DMS153 (cell line): ENCODE measurements around the gene SNTG2.

Experiments
- DNase-seq: peaks from one replicate; lab custom pipeline; 2025; lab: John Stamatoyannopoulos, UW

Gene SNTG2

DNA sequence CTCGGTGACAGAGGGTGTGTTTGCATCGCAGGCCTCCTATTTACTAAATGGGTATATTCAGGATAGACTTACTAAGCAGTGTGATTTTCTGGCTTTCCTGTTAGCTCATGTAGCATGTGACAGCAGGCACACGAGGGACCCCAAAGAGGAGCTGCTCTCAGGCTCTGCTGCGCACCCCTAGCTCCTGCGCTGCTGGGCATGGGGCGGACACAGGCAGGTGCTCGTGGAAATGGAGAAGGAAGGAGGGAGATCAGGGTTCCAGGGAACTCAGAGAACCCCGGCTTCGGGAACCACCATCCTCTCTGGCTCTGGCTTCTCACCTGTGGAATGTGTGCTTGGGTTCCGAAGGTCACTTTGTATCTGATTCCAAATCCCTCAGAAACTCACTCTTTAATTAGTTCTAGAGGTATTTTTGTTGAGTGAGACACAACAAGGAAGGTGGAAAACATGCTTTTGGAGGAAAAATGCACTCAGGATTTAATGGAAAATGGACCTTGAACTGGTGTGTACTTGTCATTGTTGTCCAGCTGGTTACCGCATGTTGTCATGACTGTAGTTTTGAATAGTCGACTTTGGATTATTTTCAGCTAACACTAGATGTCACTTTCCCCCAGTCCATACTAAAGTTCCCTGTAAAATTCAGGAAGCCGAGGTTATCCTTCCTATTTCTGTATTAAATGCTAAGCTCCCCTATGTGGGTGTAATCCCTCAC lies 3.5 kb downstream of the SNTG2 start:
- peak; percentile 57 for DNase-seq

DNA sequence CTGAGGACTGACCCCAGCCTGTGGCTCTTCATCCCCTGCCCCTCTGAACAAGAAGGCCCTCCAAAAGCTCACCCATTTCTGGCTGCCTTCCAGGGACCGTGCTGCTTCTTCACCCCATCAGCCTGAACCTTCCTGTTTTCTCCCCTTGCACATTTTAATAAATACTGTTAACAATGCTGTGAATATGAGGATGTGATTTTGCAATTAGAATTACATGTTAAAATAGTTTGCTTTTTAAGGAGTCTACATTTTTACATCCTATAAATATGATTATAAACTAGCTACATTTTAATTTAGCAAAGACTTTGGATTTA lies 4.0 kb downstream of the SNTG2 start:
- no peak for DNase-seq

DNA sequence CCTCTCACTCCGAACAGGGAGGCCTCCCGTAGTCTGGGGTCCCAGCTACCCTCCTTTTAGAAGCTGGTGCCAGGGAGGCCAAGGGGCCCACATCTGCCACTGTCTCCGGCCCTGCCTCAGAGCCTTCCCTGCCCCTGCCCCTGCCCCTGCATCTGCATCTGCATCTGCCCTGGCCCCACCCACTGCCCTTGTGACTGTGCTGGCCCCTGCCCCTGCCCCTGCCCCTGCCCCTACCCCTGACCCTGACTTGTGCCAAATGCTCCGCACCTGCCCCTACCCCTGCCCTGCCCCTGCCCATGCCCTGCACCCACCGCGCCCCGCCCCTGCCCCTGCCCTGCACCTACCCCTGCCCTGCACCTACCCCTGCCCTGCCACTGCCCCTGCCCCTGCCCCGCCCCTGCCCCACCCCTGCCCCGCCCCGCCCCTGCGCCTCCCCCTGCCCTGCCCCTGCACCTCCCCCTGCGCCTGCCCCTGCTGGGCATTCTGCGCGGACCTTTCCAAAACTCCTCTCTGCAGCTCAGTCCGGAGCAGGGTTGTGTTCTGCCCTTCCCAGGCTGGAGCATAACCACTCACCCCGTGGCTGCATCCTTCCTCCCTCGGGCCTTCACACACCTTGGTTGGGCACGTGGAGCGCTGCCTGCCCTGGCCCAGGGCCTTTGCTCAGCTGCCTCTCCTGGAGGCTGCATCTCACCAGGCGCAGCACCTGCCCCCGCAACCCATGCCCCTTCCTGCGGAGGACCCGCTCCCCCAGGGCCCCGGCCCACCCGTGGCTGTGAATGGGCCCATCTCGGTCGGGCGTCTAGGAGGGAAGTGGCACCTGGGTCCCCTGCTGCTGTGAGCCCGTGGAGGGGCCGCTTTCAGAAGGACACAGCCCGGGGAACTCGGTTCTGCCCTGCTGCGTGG lies 5.4 kb downstream of the SNTG2 start:
- DNase-seq = no peak

DNA sequence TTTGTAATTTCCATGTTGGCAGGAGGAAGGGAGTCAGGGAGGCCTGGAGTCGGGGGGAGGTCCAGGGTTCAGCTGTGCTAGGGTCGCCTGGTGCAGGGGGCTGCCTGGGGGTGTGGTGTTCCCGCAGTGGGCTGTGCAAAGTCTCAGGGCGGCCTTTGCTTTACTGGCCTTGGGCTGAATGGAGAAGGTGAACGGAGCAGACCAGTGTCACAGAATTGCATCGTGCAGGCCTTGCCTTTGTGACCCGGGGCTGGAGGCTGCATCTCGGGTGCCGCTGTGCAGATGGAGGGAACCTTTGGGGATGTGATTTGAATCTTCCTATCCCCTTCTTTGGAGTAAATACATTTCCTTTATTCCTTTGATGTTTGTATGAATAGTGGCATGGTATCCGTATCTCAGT lies 8.8 kb downstream of the SNTG2 start:
- no peak for DNase-seq

DNA sequence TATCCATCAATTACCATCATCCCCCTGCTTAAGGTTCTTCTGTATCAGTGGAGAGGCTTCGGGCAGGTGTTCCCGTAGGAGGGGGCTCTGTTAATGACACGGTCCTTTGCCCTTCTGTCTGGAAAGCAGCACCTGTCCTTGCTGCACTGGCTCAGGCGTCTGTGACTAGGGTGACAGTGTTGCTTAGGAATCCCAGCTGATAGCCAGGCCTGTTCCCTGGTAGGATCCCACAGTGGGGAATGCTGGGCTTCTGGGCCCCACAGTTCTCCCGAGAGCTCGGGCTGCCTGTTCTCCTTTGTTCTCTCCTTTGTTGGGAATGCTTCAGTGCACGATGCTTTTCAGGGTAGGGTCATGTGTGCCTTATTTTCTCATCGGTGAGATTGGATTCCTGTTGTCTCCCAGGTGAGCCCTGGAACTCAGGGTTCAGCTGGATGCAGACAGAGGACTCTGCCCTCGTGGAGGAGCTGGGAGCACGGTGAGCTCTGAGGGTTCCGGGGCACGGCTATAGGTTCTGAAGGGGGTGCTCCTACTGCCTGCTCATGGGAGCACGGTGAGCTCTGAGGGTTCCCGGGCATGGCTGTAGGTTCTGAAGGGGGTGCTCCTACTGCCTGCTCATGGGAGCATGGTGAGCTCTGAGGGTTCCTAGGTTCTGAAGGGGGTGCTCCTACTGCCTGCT lies 9.6 kb downstream of the SNTG2 start:
- DNase-seq = no peak

DNA sequence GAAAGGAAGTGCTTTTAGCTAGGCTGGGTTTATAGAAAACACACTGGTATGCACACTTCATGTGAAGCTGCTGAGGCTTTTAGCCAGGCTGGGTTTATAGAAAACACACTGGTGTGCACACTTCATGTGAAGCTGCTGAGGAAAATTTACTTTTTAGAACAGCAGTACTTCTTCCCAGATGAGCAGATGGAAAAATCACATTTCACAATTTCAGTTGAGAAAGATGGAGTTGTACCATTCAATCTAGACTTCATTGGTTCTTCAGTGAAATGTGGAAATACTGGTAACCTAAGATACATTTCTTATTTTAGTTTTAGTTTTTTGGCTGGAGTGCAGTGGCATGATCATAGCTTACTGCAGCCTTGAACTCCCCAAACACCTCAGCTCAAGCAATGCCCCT lies 11.1 kb downstream of the SNTG2 start:
- no peak for DNase-seq

DNA sequence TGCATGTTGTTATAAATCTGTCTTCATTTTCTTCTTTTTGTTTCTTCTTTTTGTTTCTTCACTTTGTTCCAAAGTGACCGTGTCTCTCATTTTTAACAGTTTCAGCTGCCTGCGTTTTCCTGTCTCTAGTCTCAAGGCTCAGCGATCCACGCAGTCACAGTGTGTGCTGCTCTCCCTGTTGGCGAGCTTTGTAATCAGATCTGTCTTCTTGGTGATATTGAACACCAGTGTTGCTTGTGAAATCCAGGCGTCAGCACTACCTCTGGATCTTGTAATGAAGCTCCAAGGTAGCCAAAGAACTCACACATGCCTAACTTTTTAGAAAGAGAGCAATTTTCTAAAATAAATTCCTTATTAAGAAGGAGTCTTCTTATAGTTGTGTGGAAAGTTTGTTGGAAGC lies 13.2 kb downstream of the SNTG2 start:
- DNase-seq = no peak

DNA sequence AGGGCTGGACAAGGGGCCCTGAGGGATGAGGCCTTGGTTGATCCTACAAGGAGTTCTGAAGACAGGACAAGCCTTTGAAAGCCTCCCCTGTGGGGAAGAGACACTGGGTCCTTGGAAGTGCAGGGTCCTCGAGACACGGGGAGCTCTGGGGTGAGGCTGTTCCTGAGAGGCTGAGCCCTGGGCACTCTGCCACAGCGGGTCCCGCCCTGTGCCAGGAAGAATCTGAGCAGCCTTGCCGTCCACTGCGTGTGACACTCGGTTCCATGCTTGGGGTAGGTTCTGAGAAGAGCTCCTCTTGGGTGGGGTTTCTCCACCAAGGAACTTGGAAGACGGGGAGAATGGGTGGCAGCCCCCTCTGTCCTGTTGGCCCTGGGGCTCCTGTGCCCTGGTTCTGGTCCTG lies 13.9 kb downstream of the SNTG2 start:
- DNase-seq = no peak

DNA sequence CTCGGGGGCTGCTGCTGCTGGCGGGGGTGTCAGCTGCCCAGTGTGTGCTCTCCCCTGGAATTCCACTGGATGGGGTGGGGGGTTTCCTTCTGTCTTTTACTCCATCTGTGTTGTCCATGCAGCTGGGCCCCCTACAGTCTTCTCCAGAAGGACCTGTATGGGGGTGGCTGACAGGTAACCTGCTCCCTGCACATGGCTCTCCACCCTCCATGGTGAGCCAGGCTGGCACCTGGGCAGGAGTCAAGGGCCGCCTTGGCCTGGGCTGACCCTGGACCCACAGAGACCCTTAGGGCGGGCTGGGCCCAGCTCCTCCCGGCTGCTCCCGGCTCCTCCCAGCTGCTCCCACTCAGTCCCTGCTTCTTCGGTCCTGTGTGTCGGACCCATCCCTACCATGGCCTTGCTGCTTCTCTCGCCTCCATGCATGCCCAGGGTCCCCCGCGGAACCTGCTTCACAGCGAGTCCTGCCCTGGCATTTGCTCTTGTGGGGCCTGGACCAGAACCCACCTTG lies 15.0 kb downstream of the SNTG2 start:
- DNase-seq = no peak

DNA sequence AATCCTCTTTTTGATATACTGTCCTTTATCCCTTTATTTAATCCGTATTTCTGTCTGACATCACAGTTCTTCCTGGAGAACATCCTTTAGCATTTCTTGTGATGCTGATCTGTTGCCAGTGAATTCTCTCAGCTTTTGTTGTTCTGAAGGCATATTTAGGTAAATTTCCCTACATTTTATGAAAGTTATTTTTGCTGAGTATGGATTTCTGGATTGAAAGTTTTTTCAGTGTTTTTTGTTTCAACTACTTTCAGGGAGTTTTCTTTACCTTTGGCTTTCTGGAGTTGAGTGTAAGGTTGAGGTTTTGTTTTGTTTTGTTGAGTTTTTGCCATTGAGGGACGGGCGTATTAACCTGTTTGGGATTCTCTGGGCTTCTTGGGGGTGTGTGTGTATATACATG lies 22.5 kb downstream of the SNTG2 start:
- no peak for DNase-seq

DNA sequence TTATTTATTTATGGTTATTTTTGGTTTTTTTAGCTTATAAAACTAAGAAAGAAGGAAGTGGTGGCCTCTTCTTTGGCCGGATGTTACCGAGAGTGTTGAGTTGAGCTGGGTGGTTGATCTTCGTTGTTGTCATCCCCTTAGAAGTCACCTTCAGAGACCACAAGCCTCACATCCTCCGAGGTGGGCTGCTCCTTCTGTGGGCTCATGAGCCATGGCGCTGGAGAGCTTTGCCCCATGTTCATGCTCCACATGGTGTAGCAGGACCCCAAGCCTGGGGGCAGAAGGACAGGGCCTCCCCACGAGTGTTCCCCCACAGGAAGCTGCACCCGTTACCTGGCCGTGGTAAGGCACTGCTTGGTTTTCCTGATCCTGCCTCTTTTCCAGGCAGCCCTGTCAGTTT lies 23.4 kb downstream of the SNTG2 start:
- DNase-seq = no peak

DNA sequence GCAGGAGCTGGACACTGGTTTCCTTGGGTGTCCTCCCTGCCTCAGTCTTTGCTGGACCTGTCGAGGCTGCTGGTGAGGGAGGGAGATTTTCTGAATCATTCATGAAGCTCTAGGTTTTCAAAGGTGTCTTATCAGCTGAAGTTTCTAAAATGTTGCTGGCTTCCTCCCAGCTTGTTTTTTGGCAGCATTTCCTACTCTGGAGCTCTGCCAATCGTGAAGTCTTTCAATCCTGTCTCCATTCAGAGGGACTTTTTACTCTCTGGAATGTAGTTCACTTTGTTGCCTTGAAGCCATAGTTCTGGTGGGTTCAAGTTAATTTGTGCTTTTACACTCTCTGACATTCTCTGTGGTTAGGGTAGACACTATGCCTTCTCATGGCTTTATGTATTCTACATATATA lies 23.9 kb downstream of the SNTG2 start:
- DNase-seq = no peak

DNA sequence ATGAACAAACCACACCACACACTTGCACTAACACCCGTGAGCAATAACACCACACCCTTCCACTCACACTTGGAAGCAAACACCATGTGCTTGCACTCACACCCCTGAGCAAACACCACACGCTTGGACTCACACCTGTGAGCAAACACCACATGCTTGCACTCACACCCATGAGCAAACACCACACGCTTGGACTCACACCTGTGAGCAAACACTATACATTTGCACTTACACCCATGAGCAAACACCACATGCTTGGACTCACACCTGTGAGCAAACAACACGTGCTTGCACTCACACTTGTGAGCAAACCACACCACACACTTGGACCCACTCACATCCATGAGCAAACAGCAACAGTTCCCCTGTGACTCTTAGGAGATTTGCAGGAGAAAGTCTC lies 24.4 kb downstream of the SNTG2 start:
- DNase-seq = no peak

DNA sequence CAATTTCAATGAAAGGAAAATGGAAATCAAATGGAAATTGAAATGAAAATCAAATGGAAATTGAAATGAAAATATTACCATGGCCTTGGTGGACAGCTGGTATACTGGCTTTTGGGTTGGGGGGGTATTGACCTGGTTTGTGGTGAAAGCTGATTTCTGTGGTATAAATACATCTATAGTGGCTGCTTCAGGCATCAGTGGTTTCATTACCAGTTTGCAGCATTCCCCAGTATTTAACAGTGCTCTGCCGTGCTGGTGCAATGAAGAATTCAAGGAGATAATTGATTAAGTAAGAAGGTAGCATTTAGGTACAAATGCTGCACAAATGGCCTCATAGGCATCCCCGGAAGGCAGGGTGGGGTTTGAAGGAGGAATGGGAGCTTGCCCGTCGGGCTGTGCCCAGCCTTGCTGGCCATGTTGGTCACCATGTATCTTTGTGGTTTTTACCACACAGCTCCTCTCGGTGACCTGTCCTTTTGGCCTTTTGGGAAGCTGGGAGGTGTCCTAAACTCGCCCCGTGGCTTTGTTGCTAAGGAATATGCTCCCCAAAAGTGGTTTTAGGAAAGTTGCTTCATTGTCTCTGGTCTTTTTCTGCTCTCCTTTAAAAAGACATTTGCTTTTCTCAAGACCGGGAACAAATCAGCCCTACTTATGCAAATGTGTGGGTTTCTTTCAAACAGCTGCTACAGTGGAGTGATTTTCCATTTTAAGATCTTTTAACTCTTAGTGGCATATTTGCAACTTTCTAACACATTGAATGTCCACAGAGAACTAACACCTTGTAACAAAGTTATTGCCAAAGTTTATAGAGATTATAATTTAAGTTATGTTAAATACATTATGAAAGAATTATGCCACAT lies 28.6 kb downstream of the SNTG2 start:
- DNase-seq = no peak

DNA sequence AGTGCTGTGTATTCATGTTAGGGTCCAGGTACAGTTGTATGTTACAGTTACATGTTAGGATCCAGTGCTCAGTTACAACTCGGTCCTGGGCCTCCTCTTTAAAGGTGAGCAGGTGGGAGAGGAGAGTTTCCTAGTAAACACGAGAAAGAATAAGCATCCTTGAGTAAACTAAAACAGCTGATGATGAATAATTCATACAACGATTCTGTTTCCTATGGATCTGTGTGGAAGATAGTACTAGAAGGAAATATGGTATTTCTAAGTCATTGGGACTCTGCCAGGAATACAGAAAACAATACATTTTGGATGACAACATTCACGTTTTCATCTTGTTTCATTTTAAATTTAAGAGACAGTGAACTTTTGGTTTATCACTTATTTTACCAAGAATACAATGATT lies 29.5 kb downstream of the SNTG2 start:
- DNase-seq = peak; percentile 31

DNA sequence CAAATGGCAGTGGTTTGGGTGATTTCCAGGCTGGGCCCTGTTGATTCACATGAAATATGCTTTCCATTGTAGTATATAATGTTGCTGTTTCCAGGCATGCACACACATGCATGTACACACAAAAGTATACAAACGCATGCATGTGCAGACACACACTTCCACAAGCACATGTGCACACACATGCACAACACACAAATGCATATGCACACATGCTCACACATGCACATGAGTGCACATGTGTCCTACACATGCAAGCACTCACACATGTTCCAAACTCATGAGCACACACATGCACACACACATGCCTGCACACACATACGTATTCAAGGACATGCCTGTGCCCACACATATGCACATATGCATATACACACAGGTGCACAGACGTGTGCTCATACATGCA lies 30.6 kb downstream of the SNTG2 start:
- no peak for DNase-seq

DNA sequence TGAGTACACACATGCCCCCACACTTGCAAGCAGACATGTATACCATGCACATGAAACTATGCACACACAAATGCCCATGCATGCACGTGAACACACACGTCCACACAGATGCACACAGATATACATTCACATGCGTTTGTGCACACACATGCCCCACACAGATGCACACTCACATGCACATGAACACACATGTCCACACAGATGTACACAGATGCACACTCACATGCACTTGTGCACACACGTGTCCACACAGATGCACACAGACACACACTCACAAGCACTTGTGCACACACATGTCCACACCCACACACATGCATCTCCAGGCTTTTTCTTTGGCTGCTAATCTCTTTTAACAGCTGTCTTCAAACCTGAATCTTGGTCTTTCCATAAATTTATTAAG lies 31.1 kb downstream of the SNTG2 start:
- DNase-seq = no peak

DNA sequence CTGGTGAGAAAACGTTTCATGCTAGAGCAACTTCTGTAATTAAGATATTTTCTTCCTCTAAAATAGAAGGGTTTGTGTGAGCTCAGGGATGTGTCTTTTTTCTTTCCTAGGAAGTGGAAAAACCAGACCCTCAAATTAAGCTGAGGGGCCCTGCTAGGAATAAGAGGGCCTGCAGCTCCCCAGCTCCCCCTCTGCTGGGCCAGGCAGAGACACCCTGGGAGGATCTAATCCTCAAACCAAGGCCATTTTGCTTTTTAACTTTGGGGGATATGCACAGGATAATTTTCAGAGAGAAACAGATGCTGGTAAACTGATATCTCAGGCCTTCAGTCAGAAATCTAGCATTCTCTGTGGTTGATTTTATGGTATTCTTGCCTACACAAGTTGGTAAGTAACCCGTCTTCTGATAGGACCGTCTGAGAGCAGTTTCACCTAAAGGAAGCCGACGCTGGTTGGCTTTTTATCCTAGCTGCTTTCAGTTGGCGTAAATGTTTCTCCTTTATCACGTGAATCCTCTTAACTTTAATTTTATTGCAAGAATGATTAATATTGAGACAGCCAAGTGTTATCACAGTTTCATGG lies 34.8 kb downstream of the SNTG2 start:
- no peak for DNase-seq

DNA sequence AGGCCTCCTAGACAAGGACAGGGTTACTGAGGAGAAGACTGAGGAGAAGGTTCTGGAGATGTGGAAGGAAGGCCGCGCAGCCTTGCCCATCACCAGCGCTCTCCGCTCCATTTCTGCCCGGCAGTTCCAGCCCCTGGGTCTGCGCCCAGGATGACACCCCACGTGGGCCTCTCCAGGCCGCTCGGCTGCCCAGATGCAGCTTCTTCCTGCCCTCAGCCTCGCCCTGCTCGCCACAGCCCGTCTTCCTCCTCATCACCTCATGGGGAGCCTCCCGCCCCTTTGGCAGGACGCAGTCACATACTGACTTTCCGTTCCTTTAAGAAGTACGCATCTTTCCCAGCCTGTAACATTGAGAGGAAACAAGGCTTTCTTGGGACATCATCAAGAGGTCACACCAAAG lies 37.1 kb downstream of the SNTG2 start:
- no peak for DNase-seq

DNA sequence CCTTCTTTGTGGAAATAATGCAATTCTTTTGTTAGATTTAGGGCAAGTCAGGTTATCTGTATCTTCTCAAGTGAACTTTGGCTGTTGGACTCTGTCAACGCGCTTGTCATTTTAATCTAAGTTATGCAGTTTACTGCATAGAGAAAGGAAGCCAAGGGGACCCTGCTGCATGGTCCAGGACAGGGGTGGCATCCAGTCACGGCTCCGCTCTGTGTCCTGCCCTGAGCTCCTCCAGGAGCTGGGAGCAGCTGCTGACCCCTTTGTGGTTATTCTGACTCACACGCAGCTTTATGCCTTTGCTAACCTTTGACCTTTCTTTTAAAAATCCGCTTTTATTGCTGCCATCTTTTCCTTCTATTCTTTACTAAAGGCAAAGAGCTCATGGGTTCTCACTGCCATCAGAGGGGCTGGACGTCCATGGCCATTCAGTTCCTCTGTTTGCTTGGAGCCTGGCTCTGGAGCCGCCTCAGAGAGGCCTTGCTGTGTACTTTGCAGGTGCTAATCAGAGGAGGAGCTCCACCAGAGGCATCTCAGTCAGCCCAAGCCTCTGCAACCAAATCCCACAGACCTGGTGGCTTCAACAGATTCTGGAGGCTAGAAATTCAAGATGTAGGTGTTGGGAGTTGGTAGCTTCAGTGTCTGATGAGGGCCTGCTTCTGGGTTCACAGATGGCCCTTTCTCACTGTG lies 39.3 kb downstream of the SNTG2 start:
- DNase-seq = no peak

DNA sequence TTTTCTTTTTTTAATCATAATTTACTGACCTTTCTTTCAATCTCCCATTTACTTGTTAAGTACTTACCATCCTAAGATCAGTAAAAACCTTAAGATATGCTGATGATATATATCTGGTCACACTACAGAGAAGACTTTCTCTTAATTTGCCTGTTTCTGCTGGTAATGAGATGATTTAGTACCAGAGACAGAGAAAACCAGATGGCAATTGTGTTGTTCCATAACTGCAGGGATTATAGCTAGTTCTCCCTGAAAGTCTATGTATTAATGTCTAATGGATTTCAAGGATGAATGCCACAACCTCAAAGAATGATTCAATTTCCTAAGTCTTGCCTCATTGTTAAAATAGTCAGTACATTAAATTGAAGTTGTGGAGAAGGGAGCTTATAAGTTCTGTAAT lies 40.3 kb downstream of the SNTG2 start:
- no peak for DNase-seq
